ENCODE results near the gene SHANK3.
"Not testable (repeated sequence)": the region's sequence is repeated elsewhere in the genome, so short reads cannot be mapped to it uniquely, and the experiment has no call there.

SHANK3 gene

GRCh38 chr22:50657925-50658324 lies 14.7 kb upstream of the SHANK3 start:
- DNase-seq (ENCODE audit: low read depth): no peak
- H3K4me3 ChIP-seq (ENCODE audit: low read depth, low read length): no peak overlapping the region
- TF ChIP-seq CTCF (IDR thresholded peaks at IDR 0.05; ENCODE audit: control insufficient read depth, extremely low read depth, insufficient read depth): no peak

GRCh38 chr22:50659711-50660110 lies 12.9 kb upstream of the SHANK3 start:
- not testable (repeated sequence) for H3K4me3 ChIP-seq (ENCODE audit: low read depth, low read length); DNase-seq (ENCODE audit: low read depth)

- H3K4me3 ChIP-seq (ENCODE audit: low read depth, low read length): no peak overlapping the region
- no peak for TF ChIP-seq CTCF (IDR thresholded peaks at IDR 0.05; ENCODE audit: control insufficient read depth, extremely low read depth, insufficient read depth)
- no peak for DNase-seq (ENCODE audit: low read depth)
Measured at GRCh38 chr22:50660306-50660705, 12.3 kb upstream of the SHANK3 start.

- no peak for DNase-seq (ENCODE audit: low read depth)
- H3K4me3 ChIP-seq (ENCODE audit: low read depth, low read length): no peak overlapping the region
- no peak for TF ChIP-seq CTCF (IDR thresholded peaks at IDR 0.05; ENCODE audit: control insufficient read depth, extremely low read depth, insufficient read depth)
Measured at GRCh38 chr22:50665212-50665611, 7.4 kb upstream of the SHANK3 start.

- no peak for DNase-seq (ENCODE audit: low read depth)
- no peak for TF ChIP-seq CTCF (IDR thresholded peaks at IDR 0.05; ENCODE audit: control insufficient read depth, extremely low read depth, insufficient read depth)
- no peak overlapping the region for H3K4me3 ChIP-seq (ENCODE audit: low read depth, low read length)
Measured at GRCh38 chr22:50665738-50666137, 6.9 kb upstream of the SHANK3 start.

GRCh38 chr22:50670513-50670912 lies 2.1 kb upstream of the SHANK3 start:
- no peak for TF ChIP-seq CTCF (IDR thresholded peaks at IDR 0.05; ENCODE audit: control insufficient read depth, extremely low read depth, insufficient read depth)
- no peak overlapping the region for H3K4me3 ChIP-seq (ENCODE audit: low read depth, low read length)
- DNase-seq (ENCODE audit: low read depth): no peak

- TF ChIP-seq CTCF (IDR thresholded peaks at IDR 0.05; ENCODE audit: control insufficient read depth, extremely low read depth, insufficient read depth): no peak
- DNase-seq (ENCODE audit: low read depth): no peak
- H3K4me3 ChIP-seq (ENCODE audit: low read depth, low read length): no peak overlapping the region
Measured at GRCh38 chr22:50670914-50671538, 1.6 kb upstream of the SHANK3 start.

All from LNCaP clone FGC (cell line).